Measurements from ENCODE around the gene NR2F1-AS1.

Gene NR2F1-AS1

DNA sequence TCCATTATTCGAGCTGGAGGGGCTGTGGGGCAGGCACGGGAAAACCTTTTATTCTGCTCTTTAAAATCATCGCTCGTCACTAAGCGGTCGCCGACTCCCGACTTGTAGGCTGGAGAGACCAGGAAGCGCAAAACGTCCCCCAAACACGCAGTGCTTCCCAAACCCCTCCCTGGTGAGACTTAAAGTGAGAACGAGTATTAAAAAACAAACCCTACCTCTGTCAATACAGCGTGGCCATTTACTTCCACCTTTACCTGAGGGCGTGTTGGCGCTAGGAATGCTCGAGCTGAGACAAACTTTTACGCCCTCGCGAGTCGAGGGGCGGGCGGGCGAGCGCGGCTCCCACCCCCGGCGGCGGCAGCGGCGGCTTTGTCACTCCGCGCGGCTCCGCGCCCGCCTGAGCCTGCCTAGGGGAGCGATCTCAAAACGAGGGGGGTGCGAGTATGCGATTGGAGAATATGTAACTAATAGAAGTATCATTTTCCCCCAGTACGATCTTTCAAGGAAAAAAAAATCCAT is at the start of gene NR2F1-AS1:
Gene NR2F1-AS1, minus strand, starts transcription at position 293 of the 519 bp plus-strand sequence.
- H3K27me3 ChIP-seq: peaks cover 95 to 100% (median 100%) of the 10 kb centered on the region in 11 experiments
- peaks cover 0 to 89% (median 79%) of the 10 kb centered on the region in 11 experiments; a peak in 20 of 22 replicates for H4K20me1 ChIP-seq
- peak within 1 kb of the TSS; percentile 75 to 99 (median 89) for H3K4me2 ChIP-seq
- no peaks in the 10 kb centered on the region for H3K9me3 ChIP-seq (replicated peaks in 1 of 11)
- no peaks in the 10 kb centered on the region for H3K36me3 ChIP-seq
- peaks cover 30 to 42% (median 37%) of the 10 kb centered on the region in 10 experiments for H3K4me1 ChIP-seq
- H3K27ac ChIP-seq: no peak within 1 kb of the TSS
- TF ChIP-seq Cebpa-rat (IDR thresholded peaks at IDR 0.05): no peak
- H3K4me3 ChIP-seq: peak within 1 kb of the TSS; percentile 37 to 60 (median 50)
- 0 out of 22 replicates have a peak within 1 kb of the TSS, but pooled peaks of 1 of the 11 experiments have one; percentile 25 for H3K9ac ChIP-seq

DNA sequence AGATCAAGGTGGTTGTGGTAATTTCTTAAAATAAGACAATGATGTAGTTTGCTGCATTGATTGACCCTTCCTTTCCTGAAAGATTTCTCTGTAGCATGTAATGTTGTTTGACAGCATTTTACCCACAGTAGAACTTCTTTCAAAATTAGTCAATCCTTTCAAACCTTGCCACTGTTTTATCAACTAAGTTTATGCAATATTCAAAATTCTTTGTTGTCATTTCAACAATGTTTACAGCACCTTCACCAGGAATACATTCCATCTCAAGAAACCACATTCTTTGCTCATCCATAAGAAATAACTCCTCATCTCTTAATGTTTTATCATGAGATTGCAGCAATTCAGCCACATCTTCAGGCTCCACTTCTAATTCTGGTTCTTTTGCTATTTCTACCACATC is 45.8 kb upstream of the NR2F1-AS1 start:
- Histone ChIP-seq H3K36me3 (peaks cover 0 to 6% (median 0%) of the 10 kb centered on the region in 11 experiments; a peak in 2 of 22 replicates), H3K4me1 (no peaks in the 10 kb centered on the region), H3K27me3 (peaks cover 7 to 18% (median 11%) of the 10 kb centered on the region in 11 experiments), H3K9ac (no peak overlapping the region), H3K4me3 (no peak overlapping the region), H3K9me3 (replicated peaks in 1 of 11) (no peaks in the 10 kb centered on the region), H3K27ac (no peak overlapping the region), H3K4me2 (no peak overlapping the region), H4K20me1 (peaks cover 0 to 11% (median 0%) of the 10 kb centered on the region in 11 experiments; a peak in 5 of 22 replicates)
- TF ChIP-seq Cebpa-rat (IDR thresholded peaks at IDR 0.05): no peak

DNA sequence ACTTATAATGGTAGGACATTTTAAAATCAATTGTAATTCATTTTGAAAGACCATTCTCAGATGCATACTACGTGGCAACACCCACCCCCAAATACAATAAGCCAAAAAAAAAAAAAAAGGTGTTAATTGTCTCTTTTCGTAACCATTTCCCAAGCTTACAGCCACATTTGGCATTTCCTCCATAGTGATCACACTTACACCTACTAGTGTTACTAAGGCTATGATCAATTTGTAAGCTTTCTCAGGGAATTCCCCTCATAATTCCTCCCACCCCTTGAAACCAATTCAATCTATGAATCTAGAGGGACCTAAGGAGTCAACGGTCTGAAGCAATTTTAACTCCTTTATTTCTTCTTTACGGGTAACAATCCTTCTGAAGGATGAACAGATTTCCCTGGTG is 42.1 kb upstream of the NR2F1-AS1 start:
- no peak overlapping the region for H3K9ac ChIP-seq
- no peak overlapping the region for H3K4me2 ChIP-seq
- peaks cover 0 to 26% (median 4%) of the 10 kb centered on the region in 11 experiments; a peak in 7 of 22 replicates for H4K20me1 ChIP-seq
- peaks cover 43 to 54% (median 47%) of the 10 kb centered on the region in 11 experiments for H3K27me3 ChIP-seq
- no peak overlapping the region for H3K27ac ChIP-seq
- peaks cover 0 to under 1% (median 0%) of the 10 kb centered on the region in 11 experiments; a peak in 1 of 22 replicates for H3K36me3 ChIP-seq
- H3K4me1 ChIP-seq: no peaks in the 10 kb centered on the region; a peak in 1 of 20 replicates
- H3K4me3 ChIP-seq: no peak overlapping the region
- TF ChIP-seq Cebpa-rat (IDR thresholded peaks at IDR 0.05): no peak
- H3K9me3 ChIP-seq (replicated peaks in 1 of 11): peaks cover 0 to 6% (median 5%) of the 10 kb centered on the region in 11 experiments; a peak in 15 of 22 replicates

DNA sequence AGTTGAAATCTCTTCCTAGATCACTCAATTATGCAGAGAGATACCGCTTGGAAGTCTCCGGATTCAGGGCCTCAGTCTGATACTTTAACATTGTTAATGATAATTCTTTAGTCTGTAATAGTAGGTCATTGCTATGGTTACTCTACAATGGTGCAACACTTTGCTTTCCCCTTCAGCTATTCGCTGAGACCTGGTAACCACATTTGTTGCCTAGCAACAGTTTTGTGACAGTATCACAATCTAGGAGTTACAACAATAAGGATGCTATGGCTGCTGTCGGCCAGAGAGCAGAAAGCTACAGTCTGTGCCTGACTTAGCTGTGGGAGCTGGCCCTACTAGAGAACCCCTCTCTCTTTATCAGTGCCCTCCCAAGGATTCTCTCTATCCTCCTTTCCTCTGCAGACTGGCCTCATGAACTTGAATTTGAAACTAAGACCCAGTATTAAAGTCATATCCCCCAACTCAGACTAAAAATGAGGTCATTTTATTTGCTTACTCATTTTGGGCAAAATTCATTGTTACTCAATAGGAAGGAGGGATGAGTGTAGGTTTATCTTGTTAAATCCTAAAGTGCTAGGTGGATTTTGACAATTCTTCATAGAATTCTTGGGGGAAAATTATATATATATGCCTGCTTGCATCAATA is 41.3 kb upstream of the NR2F1-AS1 start:
- Histone ChIP-seq H3K9ac (no peak overlapping the region), H3K4me1 (no peaks in the 10 kb centered on the region; a peak in 1 of 20 replicates), H3K4me2 (no peak overlapping the region), H3K27ac (no peak overlapping the region), H3K9me3 (replicated peaks in 1 of 11) (peaks cover 0 to 6% (median 5%) of the 10 kb centered on the region in 11 experiments; a peak in 15 of 22 replicates), H3K4me3 (no peak overlapping the region), H3K27me3 (peaks cover 51 to 62% (median 55%) of the 10 kb centered on the region in 11 experiments), H3K36me3 (no peaks in the 10 kb centered on the region), H4K20me1 (peaks cover 0 to 26% (median 4%) of the 10 kb centered on the region in 11 experiments; a peak in 7 of 22 replicates)
- no peak for TF ChIP-seq Cebpa-rat (IDR thresholded peaks at IDR 0.05)

DNA sequence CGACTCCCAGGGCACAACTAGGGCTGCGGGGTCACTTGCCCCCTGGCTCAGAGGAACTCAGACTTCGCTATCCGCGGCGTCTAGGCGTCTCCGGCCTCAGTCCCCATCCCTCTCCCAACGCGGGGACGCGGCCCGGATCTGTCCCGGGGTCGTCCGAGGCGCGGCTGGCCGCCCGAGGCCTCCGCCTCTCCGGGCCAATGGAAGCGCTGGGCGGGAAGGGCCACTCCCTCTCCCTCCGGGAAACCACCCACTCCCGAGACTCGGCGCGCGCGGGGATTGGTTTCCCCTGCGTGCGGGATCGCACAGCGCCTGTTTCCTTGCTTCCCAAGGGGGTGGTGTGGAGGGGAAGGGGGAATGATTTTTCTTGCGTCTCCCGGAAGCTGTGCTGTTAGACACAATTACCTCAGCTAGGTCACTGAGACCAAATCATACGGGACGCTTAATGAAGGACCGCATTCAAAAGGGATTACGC is 40.3 kb upstream of the NR2F1-AS1 start:
- H3K36me3 ChIP-seq: no peaks in the 10 kb centered on the region
- no peak for TF ChIP-seq Cebpa-rat (IDR thresholded peaks at IDR 0.05)
- H3K27ac ChIP-seq: no peak overlapping the region
- H3K4me3 ChIP-seq: peak overlapping the region in 6 of 10 experiments; percentile 60 to 69 (median 63); a peak in 6 of 20 replicates
- no peaks in the 10 kb centered on the region; a peak in 1 of 20 replicates for H3K4me1 ChIP-seq
- peaks cover 61 to 72% (median 65%) of the 10 kb centered on the region in 11 experiments for H3K27me3 ChIP-seq
- H3K9ac ChIP-seq: no peak overlapping the region
- peaks cover 0 to 26% (median 4%) of the 10 kb centered on the region in 11 experiments; a peak in 8 of 22 replicates for H4K20me1 ChIP-seq
- peak overlapping the region in 10 of 11 experiments; percentile 29 to 98 (median 95); a peak in 14 of 22 replicates for H3K4me2 ChIP-seq
- H3K9me3 ChIP-seq (replicated peaks in 1 of 11): peaks cover 0 to 6% (median 5%) of the 10 kb centered on the region in 11 experiments; a peak in 15 of 22 replicates

DNA sequence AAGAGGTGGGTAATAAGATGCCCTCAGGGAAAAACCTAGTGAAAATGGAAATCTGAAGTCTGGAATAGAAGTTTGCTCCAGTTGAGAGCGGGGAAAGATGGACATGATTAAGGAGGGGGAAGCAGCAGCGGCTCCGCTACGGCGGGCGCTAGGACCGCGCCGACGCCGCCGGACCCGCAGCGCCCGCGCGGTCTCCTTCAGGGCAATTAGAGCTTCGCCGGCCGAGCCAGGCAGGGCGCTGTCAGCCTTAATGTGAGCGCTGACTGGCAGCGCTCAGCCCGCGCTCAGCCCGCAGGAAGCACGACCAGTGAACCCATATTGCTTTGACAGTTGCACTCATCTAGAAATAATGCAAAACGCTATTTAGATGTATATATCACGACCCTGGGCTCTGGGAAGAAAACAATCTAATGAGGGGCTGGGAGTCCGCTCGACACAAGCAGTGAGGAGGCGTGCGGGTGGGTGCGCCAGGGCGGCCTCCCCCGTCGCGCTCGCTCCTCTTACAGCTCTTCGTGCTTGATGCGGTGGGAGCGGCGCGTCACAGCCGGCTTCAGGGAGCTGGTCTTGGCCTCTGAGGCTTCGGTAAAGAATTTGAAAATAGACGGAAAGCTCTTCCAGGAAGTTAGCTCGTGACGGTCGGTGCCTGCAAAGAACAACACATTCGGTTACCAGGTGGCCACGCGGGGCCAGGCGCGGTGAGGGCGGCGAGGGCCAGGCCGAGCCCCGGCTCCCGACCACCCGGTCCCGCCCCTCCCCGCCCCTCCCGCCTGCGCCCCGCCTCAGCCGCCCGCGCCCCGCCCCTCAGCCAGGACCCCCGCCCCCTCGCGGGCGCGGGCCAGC is 39.7 kb upstream of the NR2F1-AS1 start:
- Histone ChIP-seq H3K27ac (no peak overlapping the region), H3K9ac (peak overlapping the region in 9 of 11 experiments; percentile 39 to 70 (median 49); a peak in 11 of 22 replicates), H3K4me3 (peak overlapping the region; percentile 54 to 69 (median 63)), H3K27me3 (peaks cover 68 to 79% (median 71%) of the 10 kb centered on the region in 11 experiments), H4K20me1 (peaks cover 0 to 26% (median 4%) of the 10 kb centered on the region in 11 experiments; a peak in 8 of 22 replicates), H3K9me3 (replicated peaks in 1 of 11) (peaks cover 0 to 6% (median 5%) of the 10 kb centered on the region in 11 experiments; a peak in 15 of 22 replicates), H3K4me2 (peak overlapping the region; percentile 94 to 99 (median 96)), H3K4me1 (no peaks in the 10 kb centered on the region; a peak in 1 of 20 replicates), H3K36me3 (no peaks in the 10 kb centered on the region)
- no peak for TF ChIP-seq Cebpa-rat (IDR thresholded peaks at IDR 0.05)

DNA sequence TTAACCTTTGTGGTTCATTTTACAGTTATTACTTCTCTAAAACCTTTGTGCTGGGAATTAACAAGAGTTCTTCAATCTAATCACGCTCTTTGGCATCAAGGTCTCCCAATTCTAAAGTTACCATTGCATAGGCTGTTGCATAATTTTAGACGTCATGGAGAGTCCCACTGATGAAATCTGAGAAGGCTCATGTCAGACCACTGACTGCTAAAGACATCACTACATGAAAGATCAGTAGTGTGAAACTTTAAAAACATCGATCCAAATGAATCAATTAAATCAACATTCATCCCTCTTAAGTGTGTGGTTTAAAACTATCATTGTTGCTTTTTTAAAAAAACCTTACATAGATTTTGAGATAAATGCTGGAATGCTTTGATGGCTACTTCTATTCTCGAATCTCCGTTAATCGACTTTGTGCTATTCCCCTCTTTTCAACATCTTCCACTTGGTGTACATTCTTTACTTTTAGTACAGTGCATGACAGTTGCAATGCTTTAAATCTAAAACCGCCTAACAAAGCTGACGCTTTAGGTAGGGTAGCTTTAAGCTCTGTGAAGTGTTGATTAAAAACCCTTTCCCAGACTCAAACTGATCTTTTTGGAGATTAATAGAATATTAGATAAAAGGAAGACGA is 35.6 kb upstream of the NR2F1-AS1 start:
- H3K36me3 ChIP-seq: no peaks in the 10 kb centered on the region

DNA sequence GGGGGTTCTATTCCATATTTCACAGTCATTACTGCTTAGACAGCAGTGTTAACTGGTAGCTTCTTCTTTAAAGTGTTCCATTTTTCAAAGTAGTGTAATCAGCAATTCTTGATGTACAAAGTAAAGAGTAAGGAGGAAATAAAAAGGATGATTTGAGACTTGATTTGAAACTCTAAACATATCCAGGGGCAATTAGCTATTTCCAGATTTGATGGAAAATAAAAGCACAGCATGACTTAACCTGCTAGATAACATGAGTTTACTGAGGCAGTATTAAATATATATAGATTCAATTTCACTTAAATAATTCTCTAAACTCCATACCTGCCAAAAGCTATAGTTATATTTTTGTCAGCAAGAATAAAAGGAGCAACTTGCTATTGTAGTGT is 31.8 kb upstream of the NR2F1-AS1 start:
- Histone ChIP-seq H3K4me2 (no peak overlapping the region), H3K27me3 (peaks cover 99 to 100% (median 100%) of the 10 kb centered on the region in 11 experiments), H3K9me3 (replicated peaks in 1 of 11) (peaks cover 0 to 12% (median 5%) of the 10 kb centered on the region in 11 experiments; a peak in 7 of 22 replicates), H3K9ac (no peak overlapping the region), H3K4me3 (no peak overlapping the region), H3K36me3 (no peaks in the 10 kb centered on the region), H3K27ac (no peak overlapping the region), H3K4me1 (peaks cover 0 to 5% (median 0%) of the 10 kb centered on the region in 10 experiments; a peak in 2 of 20 replicates), H4K20me1 (peaks cover 0 to 62% (median 35%) of the 10 kb centered on the region in 11 experiments; a peak in 18 of 22 replicates)
- no peak for TF ChIP-seq Cebpa-rat (IDR thresholded peaks at IDR 0.05)

More for the DNA sequence above, 35.6 kb upstream of the NR2F1-AS1 start:
- peaks cover 0 to 45% (median 6%) of the 10 kb centered on the region in 11 experiments; a peak in 17 of 22 replicates for H4K20me1 ChIP-seq
- H3K4me2 ChIP-seq: no peak overlapping the region
- H3K27ac ChIP-seq: no peak overlapping the region
- no peak overlapping the region for H3K4me3 ChIP-seq
- peaks cover 98 to 100% (median 100%) of the 10 kb centered on the region in 11 experiments for H3K27me3 ChIP-seq
- no peaks in the 10 kb centered on the region; a peak in 1 of 20 replicates for H3K4me1 ChIP-seq
- TF ChIP-seq Cebpa-rat (IDR thresholded peaks at IDR 0.05): no peak
- H3K9ac ChIP-seq: no peak overlapping the region
- H3K9me3 ChIP-seq (replicated peaks in 1 of 11): peaks cover 0 to 11% (median 5%) of the 10 kb centered on the region in 11 experiments; a peak in 15 of 22 replicates
